H1 (cell line): Measurements from ENCODE around the gene NECTIN2. TPM values are rescaled to one million over a fixed set of nuclear protein-coding genes. Genes with fewer than 3 reads are reported as not detected.

ENCODE experiments used
- CTCF ChIA-PET: fragments of 300-600 bp; sonication (Branson Sonifier 250); formaldehyde crosslinking; loops from one replicate; lab custom pipeline; 2021; ENCODE audit not compliant: partially characterized antibody; lab: Charles Lee
- POLR2A ChIA-PET: fragments of 300-600 bp; sonication (Branson Sonifier 250); formaldehyde crosslinking; loops from one replicate; lab custom pipeline; 2021; ENCODE audit warnings: inconsistent platforms; ENCODE audit not compliant: partially characterized antibody; lab: Charles Lee
- DNase-seq, 2 experiments: peaks; one replicate each; pipeline versions ENCODE4 v3.0.0 to v3.0.0-alpha.2; 2010 to 2022; ENCODE audit warnings: low spot score in 2 of 2, low read depth in 1 of 2, mixed read lengths in 1 of 2
- FAIRE-seq: peaks from 2 replicates; lab custom pipeline; 2011; peaks lifted over from hg19 to GRCh38; lab: Jason Lieb, UNC
- H2AFZ ChIP-seq: 2 replicates; pipeline ENCODE4 v1.8.1; 2012; ENCODE audit warnings: low read length, inconsistent platforms
- H2AK5ac ChIP-seq: 2 replicates; pipeline ENCODE4 v1.6.1; 2013; ENCODE audit warnings: low read depth, low read length
- H2BK120ac ChIP-seq: replicated peaks from 2 replicates; pipeline ENCODE3; 2013; ENCODE audit warnings: low read depth, low read length, inconsistent platforms
- H2BK12ac ChIP-seq: 2 replicates; pipeline ENCODE4 v1.6.1; 2013; ENCODE audit warnings: low read depth, low read length
- H2BK15ac ChIP-seq: 2 replicates; pipeline ENCODE4 v1.6.1; 2013; ENCODE audit warnings: low read length
- H2BK20ac ChIP-seq: 2 replicates; pipeline ENCODE4 v1.6.1; 2013; ENCODE audit warnings: low read length
- H2BK5ac ChIP-seq: 2 replicates; pipeline ENCODE4 v1.6.1; 2013; ENCODE audit warnings: low read depth, low read length
- H3K14ac ChIP-seq: 2 replicates; pipeline ENCODE4 v1.6.1; 2013; ENCODE audit warnings: inconsistent platforms; ENCODE audit not compliant: insufficient read length
- H3K18ac ChIP-seq: 2 replicates; pipeline ENCODE4 v1.6.1; 2013; ENCODE audit warnings: low read length; ENCODE audit errors: extremely low read depth
- H3K23ac ChIP-seq: 2 replicates; pipeline ENCODE4 v1.6.1; 2013; ENCODE audit warnings: inconsistent platforms; ENCODE audit not compliant: insufficient read length
- H3K23me2 ChIP-seq: 2 replicates; pipeline ENCODE4 v1.6.1; 2013; ENCODE audit warnings: low read depth, low read length
- H3K27ac ChIP-seq: 2 replicates; pipeline ENCODE4 v1.6.1; 2011; ENCODE audit warnings: low read depth, low read length, inconsistent platforms
- H3K27me3 ChIP-seq, 4 experiments: replicated peaks in 1 of 4; 1 replicate in 1 of 4; 2 replicates in 3 of 4; pipeline versions ENCODE4 v1.6.1 to v1.8.1; 2011 to 2013; ENCODE audit warnings: low read length in 3 of 4, mild to moderate bottlenecking in 3 of 4, inconsistent platforms in 2 of 4, mixed read lengths in 2 of 4, moderate library complexity in 1 of 4; ENCODE audit not compliant: control insufficient read depth in 3 of 4, insufficient read depth in 3 of 4; ENCODE audit errors: extremely low read depth in 1 of 4
- H3K36me3 ChIP-seq, 4 experiments: 2 replicates each; pipeline versions ENCODE4 v1.6.1 to v1.8.1; 2011 to 2013; ENCODE audit warnings: mild to moderate bottlenecking in 4 of 4, low read length in 3 of 4, moderate library complexity in 2 of 4, control low read depth in 1 of 4, inconsistent platforms in 1 of 4; ENCODE audit not compliant: insufficient read depth in 4 of 4, control insufficient read depth in 2 of 4
- H3K4ac ChIP-seq: replicated peaks from 2 replicates; pipeline ENCODE3; 2013; ENCODE audit warnings: low read length, low read depth, mixed read lengths, inconsistent platforms; ENCODE audit not compliant: insufficient read length
- H3K4me1 ChIP-seq, 4 experiments: replicated peaks in 1 of 4; 1 replicate in 1 of 4; 2 replicates in 3 of 4; pipeline versions ENCODE4 v1.6.1 to v1.8.1; 2011 to 2013; ENCODE audit warnings: low read length in 3 of 4, inconsistent platforms in 2 of 4, mixed read lengths in 1 of 4; ENCODE audit not compliant: insufficient read depth in 4 of 4, control insufficient read depth in 3 of 4
- H3K4me2 ChIP-seq, 2 experiments: 2 replicates each; pipeline versions ENCODE4 v1.6.1 to v1.8.1; 2011 to 2013; ENCODE audit warnings: low read depth in 2 of 2, low read length in 2 of 2, control low read depth in 1 of 2, inconsistent platforms in 1 of 2, mild to moderate bottlenecking in 1 of 2; ENCODE audit not compliant: insufficient read depth in 1 of 2
- H3K4me3 ChIP-seq, 4 experiments: fragments of 200-600, 300-600 bp in 1 of 4; sonication (generic), shearing (Covaris generic), sonication (Bioruptor Twin) in 1 of 4; 2 replicates each; pipeline versions ENCODE4 v1.5.1 to v1.8.1; 2011 to 2016; ENCODE audit warnings: low read length in 4 of 4, low read depth in 3 of 4, control low read depth in 2 of 4, inconsistent platforms in 2 of 4, mild to moderate bottlenecking in 2 of 4, mixed read lengths in 1 of 4, moderate library complexity in 1 of 4; ENCODE audit not compliant: insufficient read depth in 2 of 4; ENCODE audit errors: extremely low read depth in 1 of 4
- H3K56ac ChIP-seq: replicated peaks from 2 replicates; pipeline ENCODE3; 2013; ENCODE audit warnings: low read depth, mild to moderate bottlenecking, mixed read lengths, low read length, inconsistent platforms; ENCODE audit not compliant: insufficient read length
- H3K79me1 ChIP-seq: 2 replicates; pipeline ENCODE4 v1.6.1; 2013; ENCODE audit warnings: low read depth, low read length, control low read depth
- H3K79me2 ChIP-seq, 2 experiments: 2 replicates each; pipeline versions ENCODE4 v1.6.1 to v1.8.1; 2012 to 2013; ENCODE audit warnings: low read length in 2 of 2, mild to moderate bottlenecking in 2 of 2, inconsistent platforms in 1 of 2; ENCODE audit not compliant: insufficient read depth in 2 of 2, control insufficient read depth in 1 of 2
- H3K9ac ChIP-seq, 4 experiments: replicated peaks in 1 of 4; 1 replicate in 1 of 4; 2 replicates in 3 of 4; pipeline versions ENCODE4 v1.6.1 to v1.8.1; 2011 to 2013; ENCODE audit warnings: low read depth in 3 of 4, low read length in 3 of 4, control low read depth in 2 of 4, mild to moderate bottlenecking in 2 of 4, moderate library complexity in 2 of 4, inconsistent platforms in 1 of 4; ENCODE audit errors: extremely low read depth in 1 of 4
- H3K9me3 ChIP-seq, 2 experiments: 2 replicates each; pipeline versions ENCODE4 v1.6.1 to v1.8.1; 2012 to 2013; ENCODE audit warnings: mild to moderate bottlenecking in 2 of 2, moderate library complexity in 2 of 2, control low read depth in 1 of 2, inconsistent platforms in 1 of 2, low read depth in 1 of 2, low read length in 1 of 2, mixed read lengths in 1 of 2; ENCODE audit not compliant: insufficient read depth in 2 of 2
- H4K20me1 ChIP-seq, 2 experiments: replicated peaks in 1 of 2; 2 replicates each; pipeline versions ENCODE3 to v1.8.1; 2011 to 2013; ENCODE audit warnings: inconsistent platforms in 2 of 2, low read length in 2 of 2, mild to moderate bottlenecking in 1 of 2; ENCODE audit not compliant: insufficient read depth in 2 of 2, control insufficient read depth in 1 of 2
- H4K5ac ChIP-seq: 2 replicates; pipeline ENCODE4 v1.6.1; 2013; ENCODE audit warnings: low read length, low read depth, mixed read lengths, inconsistent platforms; ENCODE audit not compliant: insufficient read length
- H4K8ac ChIP-seq: 2 replicates; pipeline ENCODE4 v1.8.0; 2013; ENCODE audit warnings: mild to moderate bottlenecking, moderate library complexity, low read length, inconsistent platforms; ENCODE audit not compliant: insufficient read depth; ENCODE audit errors: extremely low read depth
- H4K91ac ChIP-seq: replicated peaks from 2 replicates; pipeline ENCODE3; 2013; ENCODE audit warnings: low read length, mixed read lengths, inconsistent platforms; ENCODE audit not compliant: insufficient read length
- CHD2 ChIP-seq: IDR thresholded peaks from 2 replicates; pipeline ENCODE4 v1.6.1; 2012; ENCODE audit warnings: low read length, improper control_type of control experiment
- CREB1 ChIP-seq: IDR thresholded peaks from 2 replicates; pipeline ENCODE4 v1.6.1; 2012; ENCODE audit warnings: inconsistent platforms
- EGR1 ChIP-seq: IDR thresholded peaks from 2 replicates; pipeline ENCODE4 v1.6.1; 2011; ENCODE audit warnings: low read depth, low read length, borderline replicate concordance
- KDM4A ChIP-seq: IDR thresholded peaks from one replicate; pipeline ENCODE4 v1.7.1; 2012; ENCODE audit warnings: low read depth, mild to moderate bottlenecking, moderate library complexity, low read length, inconsistent platforms; ENCODE audit not compliant: severe bottlenecking
- POLR2A ChIP-seq, 2 experiments: IDR thresholded peaks; 1 replicate in 1 of 2; 2 replicates in 1 of 2; pipeline ENCODE4 v1.6.1; 2011; ENCODE audit warnings: low read depth in 2 of 2, low read length in 2 of 2, mild to moderate bottlenecking in 2 of 2; ENCODE audit errors: control extremely low read depth in 1 of 2
- SAP30 ChIP-seq: fragments of 300-600 bp; sonication (generic); IDR thresholded peaks from 2 replicates; pipeline ENCODE4 v1.7.1; 2012; ENCODE audit warnings: low read length, moderate library complexity, mild to moderate bottlenecking, inconsistent platforms; ENCODE audit not compliant: insufficient read depth, insufficient replicate concordance
- SIN3A ChIP-seq, 2 experiments: IDR thresholded peaks in 1 of 2; conservative IDR thresholded peaks in 1 of 2; 2 replicates each; pipeline ENCODE4 v1.6.1; 2011 to 2012; ENCODE audit warnings: low read length in 2 of 2, improper control_type of control experiment in 1 of 2, low read depth in 1 of 2, mild to moderate bottlenecking in 1 of 2
- SP1 ChIP-seq: IDR thresholded peaks from 2 replicates; pipeline ENCODE4 v1.6.1; 2011; ENCODE audit warnings: low read depth, low read length
- SP4 ChIP-seq: IDR thresholded peaks from 2 replicates; pipeline ENCODE4 v1.6.1; 2012; ENCODE audit warnings: low read length, inconsistent platforms
- TAF1 ChIP-seq: IDR thresholded peaks from 2 replicates; pipeline ENCODE4 v1.6.1; 2011; ENCODE audit warnings: mild to moderate bottlenecking, low read depth, low read length
- TCF12 ChIP-seq: IDR thresholded peaks from 2 replicates; pipeline ENCODE4 v1.6.1; 2011; ENCODE audit warnings: low read depth, mild to moderate bottlenecking, low read length
- TEAD4 ChIP-seq: IDR thresholded peaks from 2 replicates; pipeline ENCODE4 v1.6.1; 2012; ENCODE audit warnings: low read depth, low read length, inconsistent platforms, mixed read lengths
- WGBS, 2 experiments: shearing (Covaris generic) in 1 of 2; methylation state at CpG; one replicate each; pipeline versions ENCODE4 v1.1.6 to v1.1.7; 2013 to 2015; ENCODE audit warnings: low lambda C conversion rate in 2 of 2, mixed read lengths in 2 of 2, inconsistent platforms in 1 of 2, low coverage in 1 of 2, missing lambda C conversion rate in 1 of 2; ENCODE audit not compliant: insufficient replicate concordance in 2 of 2, insufficient coverage in 1 of 2, insufficient read length in 1 of 2; ENCODE audit errors: extremely low coverage in 1 of 2, missing lambda C conversion rate in 1 of 2; 5-methylcytosine and 5-hydroxymethylcytosine counted together
- polyA plus RNA-seq, 7 experiments: library from polyadenylated mRNA; depleted of rRNA in 3 of 7; stranded (reverse) in 5 of 7; unstranded in 2 of 7; fragments of >200 nt in 5 of 7; fragments of 200-250 nt in 2 of 7; gene quantifications; 1 replicate in 5 of 7; 2 replicates in 1 of 7; 4 replicates in 1 of 7; pipeline versions ENCODE4 v1.2.1 to v1.2.3, GENCODE V29; 2011 to 2013; ENCODE audit warnings: missing spikeins in 2 of 7, mixed read lengths in 2 of 7
- total RNA-seq: library from RNA; stranded (reverse); fragmentation: NEBNext Ultra II Directional; extraction: Animal tissue kit (Norgen Biotek cat#: 25700); gene quantifications from 2 replicates; pipeline ENCODE4 v1.2.1, GENCODE V29; 2021

Gene NECTIN2
- total and polyA plus RNA-seq, 2 of the 8 experiments (the other 6 are each of a cell fraction or from before 2014, with no cell fraction given): 184 to 237 TPM

GRCh38 chr19:44891016-44891882 is 45.2 kb downstream of the NECTIN2 start, which contains the start of gene TOMM40:
Gene TOMM40 (plus strand): TSS chr19:44891254. CDS start chr19:44891416, 162 bp downstream.
- Histone ChIP-seq H2AFZ (no peak within 1 kb of the TSS), H4K8ac (peak within 1 kb of the TSS; percentile 94; the same call in 1 of the 2 replicates), H3K27ac (peak within 1 kb of the TSS; percentile 90), H3K4me2 (peak within 1 kb of the TSS; percentile 93 to 97), H3K79me2 (peaks cover 7 to 40% of the 10 kb centered on the region in 2 experiments), H3K4me1 (peaks cover 5 to 8% (median 7%) of the 10 kb centered on the region in 4 experiments), H3K4me3 (peak within 1 kb of the TSS; percentile 79 to 99 (median 94)), H4K5ac (peak within 1 kb of the TSS; percentile 14), H3K36me3 (peaks cover 29 to 56% (median 37%) of the 10 kb centered on the region in 4 experiments), H2BK12ac (no peak within 1 kb of the TSS), H2AK5ac (0 out of 2 replicates have a peak within 1 kb of the TSS, but pooled peaks have one; percentile 24), H3K14ac (no peak within 1 kb of the TSS), H2BK120ac (no peak within 1 kb of the TSS), H3K9me3 (no peaks in the 10 kb centered on the region), H3K9ac (peak within 1 kb of the TSS; percentile 88 to 97 (median 92)), H4K20me1 (peaks cover 11 to 20% of the 10 kb centered on the region in 2 experiments), H2BK20ac (no peak within 1 kb of the TSS; the same call in 1 of the 2 replicates), H2BK15ac (no peak within 1 kb of the TSS), H3K27me3 (no peaks in the 10 kb centered on the region), H2BK5ac (peak within 1 kb of the TSS; percentile 71), H3K18ac (peak within 1 kb of the TSS; percentile 73), H3K56ac (peak within 1 kb of the TSS; percentile 52), H4K91ac (no peak within 1 kb of the TSS), H3K4ac (peak within 1 kb of the TSS; percentile 63), H3K23me2 (peaks cover 17% of the 10 kb centered on the region), H3K79me1 (peaks cover 23% of the 10 kb centered on the region), H3K23ac (no peak within 1 kb of the TSS)
- FAIRE-seq: no peak
- ChIA-PET POLR2A (interaction anchor here (0.9 to 9.8 kb wide), 18 partner anchors 7 to 794 kb away, joined by 3 to 247 read pairs (median 5); partner anchors contain the start of genes APOE, CLASRP, NECTIN2 and ZNF296), CTCF (interaction anchor here (1.7 to 2.1 kb wide), 2 partner anchors 13 to 17 kb away, joined by 5 to 7 read pairs; no protein-coding TSS in a partner anchor)
- WGBS, 2 experiments: 1% methylated on average over 40 of the region's 81 CpGs; no CpG with 5 or more reads in 1 of the 2 experiments
- DNase-seq: peak in 1 of 2 experiments; percentile 98
- TF ChIP-seq SAP30 (peak; percentile 87), POLR2A (IDR thresholded peaks at IDR 0.05; ENCODE audit: control extremely low read depth in 1 of 2, low read depth in 2 of 2, low read length in 2 of 2) (peak; percentile 34 to 77), SIN3A (conservative IDR thresholded peaks at IDR 0.05 in 1 of 2, IDR thresholded peaks at IDR 0.05 in 1 of 2; ENCODE audit: low read depth in 1 of 2, low read length in 2 of 2) (peak; percentile 12 to 85; a peak in 2 of 4 replicates), SP4 (peak; percentile 94), TEAD4 (no peak), TAF1 (peak; percentile 87), EGR1 (no peak), KDM4A (peak; percentile 16), SP1 (peak; percentile 97), TCF12 (no peak), CREB1 (peak; percentile 37; the same call in 1 of the 2 replicates), CHD2 (peak; percentile 73)
